GM10266 (cell line): ENCODE measurements around the gene NAA80.

Experiments
- DNase-seq: peaks from one replicate; pipeline ENCODE4 v3.0.0; 2012; ENCODE audit errors: extremely low spot score
- CTCF ChIP-seq: IDR thresholded peaks from 2 replicates; pipeline ENCODE4 v1.5.1; 2012; ENCODE audit warnings: mild to moderate bottlenecking, low read depth; ENCODE audit not compliant: control insufficient read depth, insufficient read depth; ENCODE audit errors: missing control alignments

Gene NAA80, protein sequence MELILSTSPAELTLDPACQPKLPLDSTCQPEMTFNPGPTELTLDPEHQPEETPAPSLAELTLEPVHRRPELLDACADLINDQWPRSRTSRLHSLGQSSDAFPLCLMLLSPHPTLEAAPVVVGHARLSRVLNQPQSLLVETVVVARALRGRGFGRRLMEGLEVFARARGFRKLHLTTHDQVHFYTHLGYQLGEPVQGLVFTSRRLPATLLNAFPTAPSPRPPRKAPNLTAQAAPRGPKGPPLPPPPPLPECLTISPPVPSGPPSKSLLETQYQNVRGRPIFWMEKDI

GRCh38 chr3:50298836-50299637, at the start of gene NAA80, which contains the start of gene HYAL3:
NAA80 (minus strand) TSS chr3:50299405; CDS start chr3:50297463, 1,942 bp downstream.
HYAL3 (minus strand) TSS chr3:50299405; CDS start chr3:50295602, 3,803 bp downstream.
- TF ChIP-seq CTCF: peak; percentile 42
- peak; percentile 98 for DNase-seq

GRCh38 chr3:50347187-50347813, 48.1 kb upstream of the NAA80 start:
- peak; percentile 66 for TF ChIP-seq CTCF
- DNase-seq: no peak

- DNase-seq: peak; percentile 83
- no peak for TF ChIP-seq CTCF
These were observed 46.5 kb upstream of the NAA80 start, which contains the start of gene ZMYND10 for GRCh38 chr3:50345586-50346234. ZMYND10 (minus strand) TSS chr3:50345732; CDS start chr3:50345579, 153 bp downstream.

DNA sequence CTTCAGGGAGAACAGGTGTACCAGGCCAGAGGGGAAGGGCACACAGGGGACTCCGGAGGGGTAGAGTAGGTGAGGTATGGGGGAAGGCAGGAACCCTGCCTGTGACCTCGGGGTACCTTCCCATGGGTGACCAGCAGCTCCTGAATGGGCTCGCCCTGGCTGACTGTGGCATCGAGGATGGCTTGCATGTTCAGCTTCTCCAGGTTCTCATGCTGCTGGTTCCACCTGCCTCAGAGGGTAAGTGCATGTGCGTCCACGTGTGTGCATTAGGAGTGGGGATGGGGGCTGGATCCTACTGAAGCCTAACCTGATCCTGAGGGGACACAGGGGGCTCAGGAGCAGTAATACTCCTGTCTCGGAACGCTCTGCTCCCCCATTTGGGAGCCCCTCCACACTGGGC, 45.8 kb upstream of the NAA80 start:
- no peak for DNase-seq
- no peak for TF ChIP-seq CTCF

DNA sequence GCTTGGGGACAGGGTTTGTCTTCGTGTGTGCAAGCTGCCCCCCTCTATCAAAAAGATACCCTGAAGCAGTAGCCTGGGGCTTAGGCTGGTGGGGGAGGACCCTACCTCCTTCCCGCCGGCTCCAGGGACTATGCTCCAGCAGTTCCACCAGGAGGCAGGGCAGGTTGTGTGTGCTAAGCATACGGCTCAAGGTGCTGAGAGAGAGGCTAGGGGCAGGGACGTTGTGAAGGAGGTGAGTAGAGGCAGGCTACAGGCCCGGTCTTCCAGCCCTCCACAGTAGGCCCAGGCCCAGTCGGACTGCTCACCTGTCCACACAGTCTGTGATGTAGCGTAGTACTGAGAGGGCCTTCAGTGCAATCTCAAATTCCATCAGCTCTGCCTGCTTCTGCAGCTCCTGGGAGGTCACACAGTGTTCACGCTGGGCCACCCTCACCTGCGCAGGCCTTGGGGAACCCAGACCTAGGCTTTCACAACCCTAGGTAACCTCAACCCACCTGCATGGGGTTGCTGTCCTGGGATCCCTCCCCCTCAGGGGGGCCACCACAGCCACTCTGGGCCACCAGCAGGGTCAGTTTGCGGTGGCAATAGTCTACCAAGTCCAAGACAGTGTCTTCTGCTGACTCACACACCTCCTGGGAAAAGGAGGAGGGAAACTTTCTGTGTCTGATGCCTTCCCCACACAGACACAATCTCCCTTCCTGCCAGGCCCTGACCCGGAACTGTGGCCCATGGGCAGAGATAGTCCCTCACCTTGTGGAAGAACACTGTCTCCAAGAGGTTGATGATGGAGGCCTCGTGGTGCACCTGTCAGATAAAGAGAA, 43.8 kb upstream of the NAA80 start:
- DNase-seq: no peak
- no peak for TF ChIP-seq CTCF

DNA sequence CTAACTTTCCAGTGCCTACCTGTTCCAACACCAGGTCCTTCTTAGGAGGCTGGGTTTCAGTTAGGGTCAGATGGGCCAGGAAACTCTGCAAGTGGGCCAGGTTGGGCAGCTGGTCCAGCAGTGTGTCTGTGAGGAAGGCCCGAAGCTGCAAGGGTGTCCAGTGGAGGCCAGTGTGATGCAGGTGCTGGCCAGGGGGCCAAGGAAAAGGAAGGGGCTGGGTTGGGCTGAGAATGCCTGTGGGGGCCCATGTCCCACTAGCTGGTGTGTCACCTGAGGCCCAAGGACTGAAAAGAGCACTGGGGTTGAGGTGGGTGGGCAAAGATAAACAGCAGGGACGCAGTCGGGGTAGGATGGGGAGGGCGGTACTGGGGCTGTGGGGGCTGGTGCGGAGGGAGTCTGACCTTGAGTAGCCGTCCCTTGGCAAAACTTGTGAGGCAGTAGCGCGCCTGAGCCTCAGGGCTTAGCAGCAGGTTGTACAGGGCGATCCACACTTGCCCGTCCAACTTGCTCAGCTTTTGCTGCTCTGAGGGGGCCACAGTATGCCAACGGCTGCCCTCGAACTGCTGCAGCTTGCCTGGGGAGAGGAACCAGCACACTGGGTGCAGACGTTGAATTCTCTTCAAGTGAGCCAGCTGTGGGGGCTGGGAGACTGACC, 42.9 kb upstream of the NAA80 start:
- DNase-seq: no peak
- no peak for TF ChIP-seq CTCF
